BLaER1 (cell line): ENCODE results near the gene PRM3.

Source experiments
- H3K27ac ChIP-seq: shearing (Covaris generic); formaldehyde crosslinking; 2 replicates; pipeline ENCODE4 v1.8.1; 2022
- H3K27me3 ChIP-seq: shearing (Covaris generic); formaldehyde crosslinking; 2 replicates; pipeline ENCODE4 v1.8.1; 2022
- H3K36me3 ChIP-seq: shearing (Covaris generic); formaldehyde crosslinking; 2 replicates; pipeline ENCODE4 v1.8.1; 2022
- H3K4me1 ChIP-seq: shearing (Covaris generic); formaldehyde crosslinking; 2 replicates; pipeline ENCODE4 v1.8.1; 2022
- H3K4me2 ChIP-seq: shearing (Covaris generic); formaldehyde crosslinking; 2 replicates; pipeline ENCODE4 v1.8.1; 2022
- H3K4me3 ChIP-seq: shearing (Covaris generic); formaldehyde crosslinking; 2 replicates; pipeline ENCODE4 v1.8.1; 2022
- H3K9ac ChIP-seq: shearing (Covaris generic); formaldehyde crosslinking; 2 replicates; pipeline ENCODE4 v1.8.1; 2022
- H3K9me3 ChIP-seq: shearing (Covaris generic); formaldehyde crosslinking; 2 replicates; pipeline ENCODE4 v1.8.1; 2022
- H4K20me1 ChIP-seq: shearing (Covaris generic); formaldehyde crosslinking; 2 replicates; pipeline ENCODE4 v1.8.1; 2022
- Cebpa-rat ChIP-seq: shearing (Covaris generic); IDR thresholded peaks from 2 replicates; pipeline ENCODE4 v1.8.1; 2022

The PRM3 gene

DNA sequence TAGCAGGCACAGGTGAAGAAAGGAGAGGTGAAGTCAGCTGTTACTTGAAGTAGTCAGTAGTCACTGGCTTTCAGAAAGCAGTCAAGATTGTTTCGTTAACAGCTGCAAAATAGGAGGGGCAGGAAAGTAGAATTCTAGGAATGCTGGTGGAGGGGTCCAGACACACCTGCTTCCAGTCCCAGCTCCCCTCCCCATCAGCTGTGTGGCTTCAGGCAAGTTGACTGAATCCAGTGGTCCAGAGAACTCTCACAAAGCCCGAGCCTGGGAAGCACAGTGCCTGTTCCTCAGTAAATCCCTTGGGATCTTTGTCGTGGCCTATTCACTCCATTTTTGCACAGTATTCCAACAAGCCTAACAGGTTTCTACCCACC, 12.8 kb downstream of the PRM3 start:
- Histone ChIP-seq H3K4me3 (no peak overlapping the region), H3K27ac (no peak overlapping the region), H3K27me3 (no peaks in the 10 kb centered on the region), H4K20me1 (peaks cover under 1% of the 10 kb centered on the region; the same call in 1 of the 2 replicates), H3K9me3 (no peaks in the 10 kb centered on the region), H3K4me1 (peaks cover 55% of the 10 kb centered on the region), H3K4me2 (no peak overlapping the region), H3K9ac (no peak overlapping the region), H3K36me3 (no peaks in the 10 kb centered on the region)
- no peak for TF ChIP-seq Cebpa-rat

GRCh38 chr16:11259655-11260595, 13.5 kb downstream of the PRM3 start:
- Histone ChIP-seq H3K27ac (no peak overlapping the region), H4K20me1 (peaks cover 7% of the 10 kb centered on the region; the same call in 1 of the 2 replicates), H3K4me1 (peaks cover 59% of the 10 kb centered on the region), H3K4me3 (no peak overlapping the region), H3K4me2 (peak overlapping the region; percentile 81), H3K36me3 (no peaks in the 10 kb centered on the region), H3K9ac (no peak overlapping the region), H3K9me3 (no peaks in the 10 kb centered on the region), H3K27me3 (no peaks in the 10 kb centered on the region)
- no peak for TF ChIP-seq Cebpa-rat

DNA sequence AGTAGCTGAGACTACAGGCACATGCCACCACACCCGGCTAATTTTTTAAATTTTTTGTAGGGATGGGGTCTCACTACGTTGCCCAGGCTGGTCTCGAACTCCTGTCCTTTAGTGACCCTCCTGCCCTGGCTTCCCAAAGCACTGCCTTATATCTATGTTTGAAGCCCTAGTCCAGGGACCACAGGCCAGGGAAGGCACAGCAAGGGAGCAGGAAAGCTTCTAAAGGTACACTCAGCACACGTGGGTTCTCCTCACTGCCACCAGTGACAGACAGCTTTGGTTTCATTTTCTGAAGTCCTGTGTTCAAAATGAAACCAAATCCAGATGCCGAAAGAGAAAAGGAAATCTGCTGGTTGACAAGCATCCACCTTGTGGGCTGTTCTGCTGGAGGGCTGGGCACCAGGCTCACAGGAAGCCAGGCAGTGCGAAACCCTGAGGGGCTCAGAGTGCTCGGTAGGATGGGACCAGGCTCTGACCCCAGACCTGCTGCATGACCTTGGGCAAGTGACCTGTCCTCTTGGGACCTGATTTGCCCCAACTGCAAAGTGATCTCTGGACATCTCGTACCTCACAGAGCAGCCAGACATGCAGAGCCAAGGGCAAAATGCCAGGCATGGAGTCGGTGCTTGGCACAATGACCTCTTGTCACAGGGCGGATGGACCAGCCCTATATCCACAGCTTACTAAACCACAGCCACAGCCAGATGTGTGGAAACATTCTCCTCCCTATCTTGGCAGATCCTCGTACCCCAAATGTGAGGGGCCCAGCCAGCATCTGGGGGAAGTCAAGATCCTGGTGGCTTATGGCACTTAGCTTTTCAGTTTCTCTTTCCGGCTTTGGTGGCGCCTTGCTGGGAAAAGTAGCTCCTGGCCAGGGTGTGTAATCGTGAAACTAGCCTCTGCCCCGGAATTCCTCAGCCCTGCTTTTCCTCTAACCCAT, 14.6 kb downstream of the PRM3 start:
- Histone ChIP-seq H3K4me2 (peak overlapping the region; percentile 81), H3K9ac (peak overlapping the region; percentile 21; the same call in 1 of the 2 replicates), H4K20me1 (peaks cover 18% of the 10 kb centered on the region), H3K4me1 (peaks cover 61% of the 10 kb centered on the region), H3K27me3 (no peaks in the 10 kb centered on the region), H3K36me3 (no peaks in the 10 kb centered on the region), H3K9me3 (no peaks in the 10 kb centered on the region), H3K4me3 (no peak overlapping the region), H3K27ac (no peak overlapping the region; the same call in 1 of the 2 replicates)
- TF ChIP-seq Cebpa-rat = no peak

GRCh38 chr16:11257131-11257938, 16.1 kb downstream of the PRM3 start:
- TF ChIP-seq Cebpa-rat = no peak
- H4K20me1 ChIP-seq = peaks cover 33% of the 10 kb centered on the region
- peak overlapping the region; percentile 85 for H3K9ac ChIP-seq
- H3K27ac ChIP-seq = peak overlapping the region; percentile 91; the same call in 1 of the 2 replicates
- no peaks in the 10 kb centered on the region for H3K36me3 ChIP-seq
- no peaks in the 10 kb centered on the region for H3K9me3 ChIP-seq
- H3K4me1 ChIP-seq = peaks cover 66% of the 10 kb centered on the region
- H3K27me3 ChIP-seq = no peaks in the 10 kb centered on the region
- H3K4me3 ChIP-seq = peak overlapping the region; percentile 75
- peak overlapping the region; percentile 100 for H3K4me2 ChIP-seq

DNA sequence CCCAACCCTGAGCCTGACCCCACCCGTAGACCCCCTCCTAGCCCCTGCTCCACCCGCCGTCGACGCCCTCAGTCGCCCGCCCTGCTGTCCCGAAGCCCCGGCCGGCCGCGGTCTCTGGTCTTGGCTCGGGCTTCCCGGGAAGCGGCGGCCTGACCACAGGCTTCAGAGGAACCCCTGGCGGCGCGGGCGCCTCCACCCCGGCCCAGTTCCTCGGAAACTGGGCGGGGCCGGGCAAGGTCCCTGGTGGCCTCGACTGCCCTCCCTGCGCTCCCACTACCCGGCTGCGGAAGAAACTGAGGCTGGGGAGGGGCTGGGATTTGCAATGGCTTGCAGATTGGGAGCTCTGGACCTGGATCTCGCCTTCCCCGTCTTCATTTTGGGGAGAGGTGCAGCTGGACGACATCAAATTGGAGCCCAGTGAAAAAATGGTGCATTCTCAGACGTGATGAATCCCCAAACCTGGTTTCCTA, 16.7 kb downstream of the PRM3 start:
- Histone ChIP-seq H3K4me3 (peak overlapping the region; percentile 75), H3K4me2 (peak overlapping the region; percentile 100), H3K27ac (peak overlapping the region; percentile 91), H4K20me1 (peaks cover 39% of the 10 kb centered on the region), H3K4me1 (peaks cover 72% of the 10 kb centered on the region), H3K9ac (peak overlapping the region; percentile 85), H3K9me3 (no peaks in the 10 kb centered on the region), H3K27me3 (no peaks in the 10 kb centered on the region), H3K36me3 (no peaks in the 10 kb centered on the region)
- TF ChIP-seq Cebpa-rat = no peak

DNA sequence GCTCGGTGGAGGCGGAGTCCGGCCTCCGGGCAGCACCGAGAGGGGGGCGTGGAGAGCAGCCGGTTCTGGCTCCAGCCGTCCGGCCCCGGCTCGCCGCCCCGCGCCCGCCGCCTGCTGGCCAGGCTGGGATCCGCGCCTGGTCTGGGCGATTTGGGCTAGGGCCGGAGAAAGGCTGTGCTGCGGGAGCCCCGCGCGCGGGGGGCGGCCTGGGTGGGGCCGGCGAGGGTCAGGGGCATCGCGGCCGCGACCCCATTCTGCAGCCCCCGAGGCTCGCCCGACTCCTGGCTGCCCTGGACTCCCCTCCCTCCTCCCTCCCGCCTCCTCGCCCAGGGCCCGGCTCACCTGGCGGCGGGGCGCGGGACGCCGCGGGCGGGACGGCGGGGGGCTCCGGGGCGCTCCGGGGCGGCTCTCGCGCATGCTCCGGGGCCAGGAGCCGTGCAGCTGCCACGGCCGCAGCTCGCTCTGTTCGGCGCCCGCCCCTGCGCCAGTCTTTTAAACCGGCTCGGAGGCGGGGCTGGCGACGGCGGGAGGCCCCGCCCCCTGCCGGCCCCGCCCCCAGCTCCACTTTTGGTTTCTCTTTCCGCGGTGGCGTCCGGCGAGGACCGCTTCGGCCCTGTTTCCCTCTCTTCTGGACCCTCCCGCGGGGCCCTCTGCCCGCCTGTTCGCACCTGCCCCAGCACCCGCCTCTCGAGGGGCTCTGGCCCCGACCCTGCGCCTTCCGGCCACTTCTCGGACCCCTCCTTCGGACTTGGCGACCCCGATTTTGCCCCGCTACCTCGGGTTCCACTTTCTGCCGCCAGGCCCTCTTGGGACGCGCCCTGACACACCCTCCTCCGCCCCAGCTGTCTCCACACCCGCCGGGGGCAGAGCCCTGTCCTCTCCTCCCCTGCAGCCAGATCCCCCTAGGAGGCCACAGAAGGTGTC, 17.4 kb downstream of the PRM3 start, which contains the start of gene SOCS1:
Gene SOCS1 (minus strand): TSS at position 468 of the 924 bp plus-strand sequence. CDS start 726 bp downstream, outside the sequence.
- Histone ChIP-seq H3K9me3 (no peaks in the 10 kb centered on the region), H4K20me1 (peaks cover 46% of the 10 kb centered on the region), H3K4me1 (peaks cover 76% of the 10 kb centered on the region), H3K4me2 (peak within 1 kb of the TSS; percentile 100), H3K4me3 (peak within 1 kb of the TSS; percentile 75), H3K27ac (peak within 1 kb of the TSS; percentile 91), H3K36me3 (no peaks in the 10 kb centered on the region), H3K9ac (peak within 1 kb of the TSS; percentile 85), H3K27me3 (no peaks in the 10 kb centered on the region)
- TF ChIP-seq Cebpa-rat = no peak

- no peaks in the 10 kb centered on the region for H3K9me3 ChIP-seq
- no peak for TF ChIP-seq Cebpa-rat
- H3K27ac ChIP-seq = peak overlapping the region; percentile 79
- peak overlapping the region; percentile 98 for H3K4me2 ChIP-seq
- H3K27me3 ChIP-seq = no peaks in the 10 kb centered on the region
- H4K20me1 ChIP-seq = peaks cover 46% of the 10 kb centered on the region
- H3K36me3 ChIP-seq = no peaks in the 10 kb centered on the region
- H3K9ac ChIP-seq = peak overlapping the region; percentile 85
- peak overlapping the region; percentile 75 for H3K4me3 ChIP-seq
- H3K4me1 ChIP-seq = peaks cover 73% of the 10 kb centered on the region
These were observed 18.3 kb downstream of the PRM3 start for GRCh38 chr16:11254913-11255736.
